GM18517 (cell line): ENCODE data around the gene COL5A1.

ENCODE experiments used
- ATAC-seq: cut with Tn5 transposase; IDR thresholded peaks from one replicate; pipeline ENCODE4 v1.9.1; 2021; ENCODE audit warnings: mild to moderate bottlenecking, moderate library complexity; ENCODE audit not compliant: unreplicated experiment

COL5A1 gene

GRCh38 chr9:134778841-134779411, 137.3 kb downstream of the COL5A1 start:
- no peak for ATAC-seq

- no peak for ATAC-seq
These were observed 138.0 kb downstream of the COL5A1 start for GRCh38 chr9:134779640-134780039.

GRCh38 chr9:134781591-134782302, 140.1 kb downstream of the COL5A1 start:
- no peak for ATAC-seq

- no peak for ATAC-seq
These were observed 141.5 kb downstream of the COL5A1 start for GRCh38 chr9:134782921-134783698.

GRCh38 chr9:134783699-134784039, 142.1 kb downstream of the COL5A1 start:
- ATAC-seq = no peak

- ATAC-seq = no peak
These were observed 143.1 kb downstream of the COL5A1 start for GRCh38 chr9:134784577-134785305.

GRCh38 chr9:134785325-134786108, 143.9 kb downstream of the COL5A1 start:
- ATAC-seq = no peak

GRCh38 chr9:134787601-134788531, 146.3 kb downstream of the COL5A1 start:
- no peak for ATAC-seq

GRCh38 chr9:134789168-134789567, 147.6 kb downstream of the COL5A1 start:
- ATAC-seq = no peak

- no peak for ATAC-seq
These were observed 149.4 kb downstream of the COL5A1 start for GRCh38 chr9:134791009-134791408.

- ATAC-seq = no peak
These were observed 151.0 kb downstream of the COL5A1 start for GRCh38 chr9:134792627-134793026.

- no peak for ATAC-seq
These were observed 151.9 kb downstream of the COL5A1 start for GRCh38 chr9:134793288-134794188.

- ATAC-seq = no peak
These were observed 153.2 kb downstream of the COL5A1 start for GRCh38 chr9:134794663-134795370.

GRCh38 chr9:134795446-134795845, 153.8 kb downstream of the COL5A1 start:
- no peak for ATAC-seq

GRCh38 chr9:134796882-134797281, 155.3 kb downstream of the COL5A1 start:
- ATAC-seq = no peak

- no peak for ATAC-seq
These were observed 159.3 kb downstream of the COL5A1 start for GRCh38 chr9:134800791-134801339.

- no peak for ATAC-seq
These were observed 160.7 kb downstream of the COL5A1 start for GRCh38 chr9:134802216-134802795.
